COLO668 (cell line): ENCODE results near the gene CXCL17.
A peak's percentile ranks its signal among the peaks of the same experiment; 100 is the strongest.

Source experiments
- DNase-seq: peaks from one replicate; lab custom pipeline; 2025; ENCODE audit not compliant: unreplicated experiment; lab: John Stamatoyannopoulos, UW

Gene CXCL17

DNA sequence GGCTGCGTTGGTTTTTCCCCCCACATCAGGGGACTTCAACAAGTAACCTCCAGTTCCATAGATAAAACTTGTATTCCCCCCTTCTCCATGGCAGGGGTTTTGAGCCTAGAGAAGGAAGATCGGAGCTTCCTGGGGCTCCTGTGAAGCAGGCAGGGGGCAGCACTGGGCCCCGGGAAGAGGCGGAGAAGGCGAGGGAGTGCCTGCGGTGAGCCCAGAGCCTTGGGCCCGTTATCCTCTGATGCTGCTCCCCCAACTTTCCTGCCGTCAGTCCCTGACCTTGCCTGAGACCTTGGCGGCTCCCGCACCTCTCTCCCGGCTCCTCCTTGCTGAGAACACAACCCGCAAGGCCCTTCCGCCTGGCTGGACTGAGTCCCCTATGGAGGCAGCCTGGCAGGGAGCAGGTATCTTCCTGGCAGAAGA is 18.0 kb downstream of the CXCL17 start:
- no peak for DNase-seq

GRCh38 chr19:42424345-42424707 is 18.4 kb downstream of the CXCL17 start:
- no peak for DNase-seq

GRCh38 chr19:42423462-42424344 is 19.0 kb downstream of the CXCL17 start:
- DNase-seq, result peak; percentile 86

DNA sequence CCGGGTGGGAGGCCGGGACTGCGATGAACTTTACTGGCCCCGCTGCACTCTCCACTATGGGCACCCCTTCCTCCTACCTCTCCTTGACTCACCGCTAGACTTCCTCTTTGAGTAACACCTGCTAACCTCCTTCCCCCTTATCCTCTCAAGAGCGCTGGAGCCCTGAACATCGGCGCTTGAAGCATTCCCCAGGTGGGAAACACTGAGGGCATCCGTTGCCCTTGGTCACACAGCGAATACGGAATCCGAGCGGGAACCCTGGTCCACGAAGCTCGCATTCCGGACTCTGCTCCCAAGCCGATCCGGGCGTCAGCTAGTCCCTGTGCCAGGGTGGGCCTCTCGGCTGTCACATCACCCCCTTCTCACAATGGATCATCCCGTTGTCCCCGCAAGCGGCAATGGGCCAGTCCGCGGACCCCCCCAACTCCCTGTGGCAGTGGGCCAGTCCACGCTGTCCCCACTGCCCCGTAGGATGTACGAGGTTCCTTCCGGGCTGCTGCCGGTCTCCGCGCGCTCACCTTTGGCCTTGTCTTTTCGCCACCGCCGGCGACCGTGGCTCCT is 19.8 kb downstream of the CXCL17 start:
- DNase-seq, result peak; percentile 63

GRCh38 chr19:42422092-42422900 is 20.4 kb downstream of the CXCL17 start:
- no peak for DNase-seq

GRCh38 chr19:42421591-42422031 is 21.1 kb downstream of the CXCL17 start:
- DNase-seq, result no peak

DNA sequence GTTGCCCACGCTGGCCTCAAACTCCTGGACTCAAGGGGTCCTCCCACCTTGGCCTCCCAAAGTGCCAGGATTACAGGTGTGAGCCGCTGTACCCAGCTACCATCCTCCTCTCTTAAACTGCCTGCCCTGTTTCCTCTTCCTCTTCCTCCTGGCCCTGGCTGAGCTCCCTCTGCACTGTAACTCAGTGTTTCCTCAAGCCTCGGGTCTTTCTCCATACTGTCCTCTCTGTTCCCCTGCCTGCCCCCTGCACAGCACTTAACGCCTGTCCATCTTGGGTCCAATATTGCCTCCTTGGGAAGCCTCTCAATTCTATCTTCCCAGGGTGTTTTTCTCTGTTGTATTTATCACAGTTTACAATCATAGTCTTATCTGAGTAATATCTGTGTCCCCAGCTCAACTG is 21.6 kb downstream of the CXCL17 start:
- no peak for DNase-seq

DNA sequence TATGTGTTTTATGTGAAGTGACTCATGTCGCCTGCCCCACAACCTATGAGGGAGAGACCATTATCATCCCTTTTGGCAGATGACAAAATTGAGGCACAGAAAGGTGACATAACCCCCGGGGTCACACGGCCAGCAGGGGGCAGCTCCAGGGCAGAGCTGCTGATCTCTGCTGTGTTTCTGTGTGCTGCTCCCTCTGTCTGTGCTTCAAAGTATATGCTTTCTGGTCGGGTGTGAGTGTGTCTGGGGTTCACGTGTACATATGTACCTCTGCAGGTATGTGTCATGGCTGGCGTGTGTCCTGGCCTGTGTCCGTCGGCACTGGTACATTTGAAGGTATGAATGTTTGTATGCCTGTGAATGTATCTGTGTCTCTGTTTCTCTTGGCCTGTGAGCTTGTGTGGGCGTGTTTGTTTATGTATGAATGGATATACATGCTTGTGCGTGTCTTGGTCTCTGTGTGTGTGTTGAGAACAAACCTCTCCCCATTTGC is 22.6 kb downstream of the CXCL17 start:
- DNase-seq, result peak; percentile 57

DNA sequence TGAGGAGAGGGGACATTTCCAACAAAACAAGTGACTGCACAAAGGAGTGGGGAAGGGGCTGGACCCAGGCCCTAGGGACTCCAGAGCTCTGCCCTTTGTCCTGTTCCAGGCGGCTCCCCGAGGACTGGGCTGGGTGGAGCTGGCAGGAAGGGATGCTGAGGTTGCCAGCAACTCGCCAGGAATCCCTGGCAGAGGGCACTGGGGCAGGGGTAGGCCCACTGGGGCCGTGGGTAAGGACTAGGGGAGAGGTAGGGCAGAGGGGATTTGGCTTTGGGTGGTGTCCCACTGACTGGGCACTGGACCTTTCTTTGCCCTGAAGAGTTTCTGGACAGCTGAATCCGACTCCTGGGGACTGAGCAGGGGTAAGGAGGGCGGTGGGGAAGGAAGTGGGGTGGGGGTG is 23.4 kb downstream of the CXCL17 start:
- no peak for DNase-seq

- DNase-seq, result no peak
Observed at GRCh38 chr19:42412661-42413076, 30.1 kb downstream of the CXCL17 start.

GRCh38 chr19:42412227-42412626 is 30.5 kb downstream of the CXCL17 start:
- DNase-seq, result peak; percentile 3

DNA sequence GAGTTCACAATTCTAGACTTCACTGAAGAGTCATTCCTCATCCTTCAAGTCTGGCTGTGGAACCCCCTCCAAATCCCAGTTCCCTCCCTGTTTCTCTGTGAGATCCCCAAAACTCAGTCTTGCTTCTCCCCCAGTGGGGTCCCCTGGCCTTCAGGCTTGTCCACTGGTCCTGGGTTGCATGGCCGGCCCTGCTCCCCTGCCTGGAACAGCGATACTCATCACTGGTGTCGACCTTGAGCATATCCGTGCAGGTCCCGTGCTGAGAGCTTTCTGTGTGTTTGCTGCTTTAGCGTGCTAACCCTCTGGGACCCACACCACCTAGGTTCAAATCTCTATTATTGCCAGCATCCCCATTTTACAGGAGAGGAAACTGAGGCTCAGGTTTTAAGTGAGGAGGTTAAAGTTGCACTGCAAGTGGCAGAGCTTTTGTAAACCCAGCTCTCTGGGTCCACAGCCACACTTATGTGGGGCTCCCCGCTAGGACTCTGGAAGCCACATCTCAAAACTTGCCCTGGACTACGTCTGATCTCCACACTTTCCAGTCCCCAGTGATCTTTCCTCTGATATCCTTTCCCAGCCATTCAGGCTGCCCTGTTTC is 31.1 kb downstream of the CXCL17 start:
- no peak for DNase-seq

- no peak for DNase-seq
Observed at GRCh38 chr19:42410371-42410770, 32.4 kb downstream of the CXCL17 start.

DNA sequence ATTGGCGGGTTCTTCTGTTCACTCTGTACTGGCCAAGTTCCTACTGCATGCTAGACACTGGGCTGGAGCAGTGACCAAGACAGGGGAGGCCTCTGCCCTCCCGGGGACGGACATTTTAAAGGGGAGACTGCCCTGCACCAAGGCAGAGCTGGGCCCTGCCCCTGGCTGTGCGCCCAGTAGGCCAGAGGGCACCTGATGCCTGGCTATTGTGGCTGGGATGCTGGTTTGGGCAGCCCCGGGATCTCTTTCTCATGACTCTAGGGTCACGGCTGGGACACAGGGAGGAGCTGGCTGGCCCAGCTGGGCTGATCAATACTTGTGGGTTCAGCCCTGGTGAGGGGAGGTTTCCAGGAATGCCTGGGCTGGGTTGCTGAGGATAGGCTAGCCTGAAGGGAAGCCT is 33.3 kb downstream of the CXCL17 start:
- no peak for DNase-seq

- no peak for DNase-seq
Observed at GRCh38 chr19:42407816-42408175, 35.0 kb downstream of the CXCL17 start.

DNA sequence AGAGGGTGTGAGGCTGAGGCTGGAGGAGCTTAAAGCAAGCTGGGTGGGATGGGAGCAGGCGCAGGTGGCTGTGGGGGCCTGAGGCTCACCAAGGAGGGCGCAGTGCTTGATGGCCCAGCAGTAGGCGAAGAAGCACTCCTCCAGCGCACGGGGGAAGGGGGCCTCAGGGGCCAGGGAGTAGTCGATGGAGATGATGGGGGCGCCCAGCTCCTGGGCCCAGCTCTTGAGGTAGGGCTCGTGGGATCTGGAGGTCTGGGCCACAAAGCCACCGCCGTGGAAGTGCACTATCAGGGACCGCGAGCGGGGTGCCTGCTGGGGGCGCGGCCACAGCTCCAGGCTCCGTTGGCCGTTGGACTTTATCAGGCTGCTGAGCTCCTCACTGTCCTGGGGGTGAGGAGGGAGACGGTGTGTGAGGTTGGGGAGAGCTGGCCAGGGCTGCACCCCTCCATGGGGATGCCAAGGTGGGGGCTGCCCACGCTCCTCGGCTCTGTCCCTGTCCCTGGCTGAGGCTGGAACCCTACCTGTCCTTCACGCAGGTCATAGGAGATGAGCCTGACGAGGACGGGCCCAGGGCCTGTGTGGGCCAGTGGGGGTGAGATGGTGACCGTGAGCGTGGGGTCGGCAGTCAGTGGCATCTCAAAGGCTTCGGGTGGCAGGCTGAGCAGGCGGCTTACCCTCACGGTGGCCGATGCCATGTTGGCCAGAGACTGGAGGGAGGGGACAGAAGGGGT is 35.5 kb downstream of the CXCL17 start:
- DNase-seq, result no peak

GRCh38 chr19:42406111-42406510 is 36.6 kb downstream of the CXCL17 start:
- DNase-seq, result no peak

DNA sequence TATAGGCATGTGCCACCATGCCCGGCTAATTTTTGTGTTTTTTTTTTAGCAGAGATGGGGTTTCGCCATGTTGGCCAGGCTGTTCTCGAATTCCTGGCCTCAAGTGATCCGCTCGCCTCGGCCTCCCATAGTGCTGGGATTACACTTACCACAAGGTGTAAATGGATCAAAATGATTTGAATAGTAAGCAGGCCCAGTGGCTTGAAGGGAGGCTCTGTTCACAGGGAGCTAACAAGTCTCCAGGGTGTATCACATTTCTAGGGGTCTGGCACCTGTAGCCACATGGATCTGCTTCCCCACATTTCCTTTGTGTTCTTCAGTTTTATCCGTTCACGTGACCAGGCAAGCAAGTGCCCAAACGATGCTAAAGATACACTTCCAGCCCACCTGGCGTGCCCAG is 39.2 kb downstream of the CXCL17 start:
- DNase-seq, result no peak

- DNase-seq, result no peak
Observed at GRCh38 chr19:42402376-42403116, 40.2 kb downstream of the CXCL17 start.
